Subcutaneous abdominal adipose tissue (tissue), 5 donors: ENCODE data around the gene MBNL3.

Experiments
- H3K27ac ChIP-seq: one replicate; pipeline ENCODE4 v1.7.0; 2013; ENCODE audit warnings: low read depth, mild to moderate bottlenecking, inconsistent platforms, low read length, moderate library complexity
- H3K27me3 ChIP-seq, 5 donors: one replicate each; pipeline ENCODE4 v1.7.0; 2013; ENCODE audit warnings: low read length in 5 of 5, inconsistent platforms in 1 of 5; ENCODE audit not compliant: control insufficient read depth in 5 of 5, insufficient read depth in 4 of 5
- H3K36me3 ChIP-seq, 5 donors: one replicate each; pipeline ENCODE4 v1.7.0; 2013; ENCODE audit warnings: low read length in 5 of 5; ENCODE audit not compliant: control insufficient read depth in 5 of 5, insufficient read depth in 5 of 5
- H3K4me1 ChIP-seq, 5 donors: one replicate each; pipeline ENCODE4 v1.7.0; 2013; ENCODE audit warnings: low read length in 5 of 5, mild to moderate bottlenecking in 3 of 5, moderate library complexity in 1 of 5; ENCODE audit not compliant: control insufficient read depth in 5 of 5, insufficient read depth in 5 of 5
- H3K4me3 ChIP-seq, 5 donors: one replicate each; pipeline ENCODE4 v1.7.0; 2013; ENCODE audit warnings: low read length in 5 of 5, low read depth in 1 of 5
- H3K9ac ChIP-seq, 5 donors: one replicate each; pipeline ENCODE4 v1.7.0; 2013; ENCODE audit warnings: low read length in 5 of 5, mild to moderate bottlenecking in 4 of 5, moderate library complexity in 3 of 5
- H3K9me3 ChIP-seq, 5 donors: one replicate each; pipeline ENCODE4 v1.7.0; 2013; ENCODE audit warnings: low read length in 5 of 5; ENCODE audit not compliant: control insufficient read depth in 5 of 5
- donor health status: healthy.
- donor health status: healthy.
- donor health status: healthy.
- donor health status: healthy.
- donor health status: healthy.

The MBNL3 gene

GRCh38 chrX:132407691-132408090 lies 81.1 kb downstream of the MBNL3 start:
- H3K9me3 ChIP-seq, result no peaks in the 10 kb centered on the region
- no peak overlapping the region for H3K4me3 ChIP-seq

GRCh38 chrX:132406106-132406505 lies 82.7 kb downstream of the MBNL3 start:
- Histone ChIP-seq H3K4me3 (no peak overlapping the region), H3K4me1 (peaks cover 0 to 3% (median 0%) of the 10 kb centered on the region in 5 donors), H3K36me3 (no peaks in the 10 kb centered on the region), H3K9me3 (no peaks in the 10 kb centered on the region), H3K27ac (no peak overlapping the region), H3K9ac (no peak overlapping the region), H3K27me3 (peaks cover 0 to 4% (median 0%) of the 10 kb centered on the region in 5 donors)

More at GRCh38 chrX:132407691-132408090, 81.1 kb downstream of the MBNL3 start:
- H3K9ac ChIP-seq, result no peak overlapping the region
- peaks cover 0 to 3% (median 0%) of the 10 kb centered on the region in 5 donors for H3K4me1 ChIP-seq
- H3K27me3 ChIP-seq, result peaks cover 0 to 4% (median 0%) of the 10 kb centered on the region in 5 donors
- H3K27ac ChIP-seq, result no peak overlapping the region
- no peaks in the 10 kb centered on the region for H3K36me3 ChIP-seq

GRCh38 chrX:132404266-132404665 lies 84.6 kb downstream of the MBNL3 start:
- H3K27ac ChIP-seq, result no peak overlapping the region
- no peaks in the 10 kb centered on the region for H3K36me3 ChIP-seq
- H3K4me3 ChIP-seq, result no peak overlapping the region

GRCh38 chrX:132401935-132402334 lies 86.9 kb downstream of the MBNL3 start:
- no peaks in the 10 kb centered on the region for H3K36me3 ChIP-seq
- H3K9me3 ChIP-seq, result no peaks in the 10 kb centered on the region
- H3K4me1 ChIP-seq, result no peaks in the 10 kb centered on the region
- H3K27ac ChIP-seq, result no peak overlapping the region
- H3K9ac ChIP-seq, result no peak overlapping the region
- H3K27me3 ChIP-seq, result no peaks in the 10 kb centered on the region
- no peak overlapping the region for H3K4me3 ChIP-seq

More at GRCh38 chrX:132404266-132404665, 84.6 kb downstream of the MBNL3 start:
- peaks cover 0 to under 1% (median 0%) of the 10 kb centered on the region in 5 donors for H3K27me3 ChIP-seq
- H3K4me1 ChIP-seq, result peaks cover 0 to 3% (median 0%) of the 10 kb centered on the region in 5 donors
- H3K9me3 ChIP-seq, result no peaks in the 10 kb centered on the region
- H3K9ac ChIP-seq, result no peak overlapping the region

- Histone ChIP-seq H3K9ac (no peak overlapping the region), H3K27me3 (no peaks in the 10 kb centered on the region), H3K36me3 (no peaks in the 10 kb centered on the region), H3K9me3 (no peaks in the 10 kb centered on the region), H3K4me1 (no peaks in the 10 kb centered on the region), H3K4me3 (no peak overlapping the region), H3K27ac (no peak overlapping the region)
Measured at GRCh38 chrX:132400706-132401105, 88.1 kb downstream of the MBNL3 start.

- H3K4me1 ChIP-seq, result no peaks in the 10 kb centered on the region
- H3K9ac ChIP-seq, result no peak overlapping the region
- H3K4me3 ChIP-seq, result no peak overlapping the region
- H3K27ac ChIP-seq, result no peak overlapping the region
- no peaks in the 10 kb centered on the region for H3K9me3 ChIP-seq
- peaks cover 0 to 2% (median 0%) of the 10 kb centered on the region in 5 donors for H3K36me3 ChIP-seq
- H3K27me3 ChIP-seq, result no peaks in the 10 kb centered on the region
Measured at GRCh38 chrX:132395645-132396044, 93.2 kb downstream of the MBNL3 start.

GRCh38 chrX:132395026-132395425 lies 93.8 kb downstream of the MBNL3 start:
- Histone ChIP-seq H3K27me3 (no peaks in the 10 kb centered on the region), H3K4me3 (no peak overlapping the region), H3K4me1 (no peaks in the 10 kb centered on the region), H3K27ac (no peak overlapping the region), H3K9me3 (no peaks in the 10 kb centered on the region), H3K9ac (no peak overlapping the region), H3K36me3 (peaks cover 0 to 3% (median 0%) of the 10 kb centered on the region in 5 donors)

GRCh38 chrX:132394591-132394990 lies 94.2 kb downstream of the MBNL3 start:
- Histone ChIP-seq H3K4me1 (peaks cover 0 to 1% (median under 1%) of the 10 kb centered on the region in 5 donors), H3K27me3 (no peaks in the 10 kb centered on the region), H3K36me3 (peaks cover 0 to 3% (median 0%) of the 10 kb centered on the region in 5 donors), H3K4me3 (no peak overlapping the region), H3K27ac (no peak overlapping the region), H3K9ac (no peak overlapping the region), H3K9me3 (no peaks in the 10 kb centered on the region)

GRCh38 chrX:132393992-132394391 lies 94.8 kb downstream of the MBNL3 start:
- H3K4me3 ChIP-seq, result no peak overlapping the region
- H3K27me3 ChIP-seq, result no peaks in the 10 kb centered on the region
- peaks cover 0 to 3% (median 0%) of the 10 kb centered on the region in 5 donors for H3K36me3 ChIP-seq
- H3K9ac ChIP-seq, result no peak overlapping the region
- H3K9me3 ChIP-seq, result no peaks in the 10 kb centered on the region
- H3K4me1 ChIP-seq, result peaks cover 0 to 5% (median 3%) of the 10 kb centered on the region in 5 donors
- no peak overlapping the region for H3K27ac ChIP-seq

GRCh38 chrX:132393485-132393884 lies 95.4 kb downstream of the MBNL3 start:
- Histone ChIP-seq H3K4me1 (peaks cover 0 to 5% (median 3%) of the 10 kb centered on the region in 5 donors), H3K9ac (no peak overlapping the region), H3K4me3 (no peak overlapping the region), H3K9me3 (no peaks in the 10 kb centered on the region), H3K27ac (no peak overlapping the region), H3K27me3 (no peaks in the 10 kb centered on the region), H3K36me3 (peaks cover 0 to 3% (median 0%) of the 10 kb centered on the region in 5 donors)
